ENCODE results near the gene NOL4L. TPM values are rescaled to one million over a fixed set of nuclear protein-coding genes. Genes with fewer than 3 reads are reported as not detected.

NOL4L gene
- total RNA-seq, 4 donors from 2014 or later = 45.6 to 105 (median 85.9) TPM

DNA sequence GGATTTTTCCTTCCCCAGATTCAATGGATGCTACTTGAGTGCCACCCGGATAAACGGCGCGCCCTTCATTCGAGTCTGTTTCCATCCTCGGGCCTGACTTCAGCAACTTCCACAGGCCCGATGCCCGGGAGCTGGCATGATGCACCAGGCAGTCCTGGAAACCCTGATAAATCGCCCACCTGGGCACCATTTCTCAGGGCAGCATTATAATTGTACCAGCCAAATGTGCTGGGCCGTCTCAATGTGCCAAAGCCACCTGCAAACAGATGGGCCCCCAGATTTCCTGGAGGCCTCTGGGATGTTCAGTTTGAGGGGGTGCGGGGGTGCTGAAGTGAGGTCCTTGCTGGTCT lies 65.8 kb downstream of the NOL4L start:
- TF ChIP-seq, protein P1, sequence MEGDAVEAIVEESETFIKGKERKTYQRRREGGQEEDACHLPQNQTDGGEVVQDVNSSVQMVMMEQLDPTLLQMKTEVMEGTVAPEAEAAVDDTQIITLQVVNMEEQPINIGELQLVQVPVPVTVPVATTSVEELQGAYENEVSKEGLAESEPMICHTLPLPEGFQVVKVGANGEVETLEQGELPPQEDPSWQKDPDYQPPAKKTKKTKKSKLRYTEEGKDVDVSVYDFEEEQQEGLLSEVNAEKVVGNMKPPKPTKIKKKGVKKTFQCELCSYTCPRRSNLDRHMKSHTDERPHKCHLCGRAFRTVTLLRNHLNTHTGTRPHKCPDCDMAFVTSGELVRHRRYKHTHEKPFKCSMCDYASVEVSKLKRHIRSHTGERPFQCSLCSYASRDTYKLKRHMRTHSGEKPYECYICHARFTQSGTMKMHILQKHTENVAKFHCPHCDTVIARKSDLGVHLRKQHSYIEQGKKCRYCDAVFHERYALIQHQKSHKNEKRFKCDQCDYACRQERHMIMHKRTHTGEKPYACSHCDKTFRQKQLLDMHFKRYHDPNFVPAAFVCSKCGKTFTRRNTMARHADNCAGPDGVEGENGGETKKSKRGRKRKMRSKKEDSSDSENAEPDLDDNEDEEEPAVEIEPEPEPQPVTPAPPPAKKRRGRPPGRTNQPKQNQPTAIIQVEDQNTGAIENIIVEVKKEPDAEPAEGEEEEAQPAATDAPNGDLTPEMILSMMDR (IDR thresholded peaks at IDR 0.05) = no peak
- TF ChIP-seq EP300 (IDR thresholded peaks at IDR 0.05; ENCODE audit: low read depth) = no peak
- Histone ChIP-seq H3K4me3 (no peak overlapping the region), H3K4me1 (peaks cover 0 to 7% (median 0%) of the 10 kb centered on the region in 4 donors), H3K27me3 (no peaks in the 10 kb centered on the region), H3K27ac (no peak overlapping the region), H3K36me3 (no peaks in the 10 kb centered on the region), H3K9me3 (no peaks in the 10 kb centered on the region)
- DNase-seq = no peak
- in situ Hi-C loops (cut with MboI; ENCODE audit: low pct_ligation_motif_present in 1 of 4, low pct_unique_long_range_greater_than_20kb in 1 of 4, low sequenced_read_pairs in 3 of 4) (loop anchor here in 1 of 4 donors (25.0 kb wide), 1 partner anchor 268 kb away; no protein-coding TSS in a partner anchor), intact Hi-C loops (cut with DNase I; ENCODE audit: low total_unique reads) (no loop called here)
- WGBS, 2 donors (ENCODE audit: low coverage in 1 of 2) = 87% methylated on average over 11 of the region's 11 CpGs; no CpG with 5 or more reads in 1 of the 2 donors

DNA sequence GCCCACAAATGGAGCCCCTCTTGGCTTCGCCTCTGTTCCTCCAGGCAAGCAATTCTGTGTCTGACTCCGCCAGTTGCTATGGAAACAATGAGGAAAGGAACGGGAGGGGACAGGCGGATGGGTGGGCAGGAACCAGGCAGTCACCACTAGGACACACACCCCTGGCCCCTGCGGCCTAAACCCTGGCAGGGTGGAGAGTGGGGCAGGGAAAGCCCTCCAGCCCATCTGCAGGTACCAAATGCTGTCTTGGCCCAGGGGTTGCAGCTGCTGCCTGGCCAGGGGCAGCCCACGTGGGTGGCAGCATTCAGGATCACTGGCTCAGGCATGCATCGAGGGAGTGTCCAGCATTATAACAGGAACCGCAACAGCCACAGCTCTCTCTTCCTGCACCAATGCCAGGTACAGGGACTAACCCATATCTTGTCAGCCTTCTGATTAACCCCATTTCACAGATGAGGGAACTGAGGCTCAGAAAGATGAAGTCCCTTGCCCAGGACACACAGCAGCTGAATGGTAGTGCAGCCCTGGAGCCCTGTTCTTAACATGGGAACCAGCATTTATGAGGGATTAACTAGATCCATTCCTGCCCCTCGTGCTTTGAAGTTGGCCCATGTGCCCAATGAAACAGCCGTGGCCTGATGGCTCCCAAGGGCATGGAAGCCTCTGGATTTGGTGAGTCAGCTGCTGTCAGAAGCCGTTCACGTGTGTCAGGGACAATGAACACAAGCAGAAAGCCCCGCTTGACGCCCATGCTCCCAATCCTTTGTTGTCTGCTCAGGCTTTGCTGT lies 66.3 kb downstream of the NOL4L start:
- in situ Hi-C loops (cut with MboI; ENCODE audit: low pct_ligation_motif_present in 1 of 4, low pct_unique_long_range_greater_than_20kb in 1 of 4, low sequenced_read_pairs in 3 of 4) = loop anchor here in 1 of 4 donors (25.0 kb wide), 1 partner anchor 269 kb away; no protein-coding TSS in a partner anchor
- H3K9me3 ChIP-seq = no peaks in the 10 kb centered on the region
- H3K4me3 ChIP-seq = no peak overlapping the region
- peaks cover 0 to 7% (median 0%) of the 10 kb centered on the region in 4 donors for H3K4me1 ChIP-seq
- 70% methylated on average over 14 of the region's 14 CpGs; no CpG with 5 or more reads in 1 of the 2 donors for WGBS, 2 donors (ENCODE audit: low coverage in 1 of 2)
- H3K27me3 ChIP-seq = no peaks in the 10 kb centered on the region
- no peaks in the 10 kb centered on the region for H3K36me3 ChIP-seq
- no peak for DNase-seq
- TF ChIP-seq EP300 (IDR thresholded peaks at IDR 0.05; ENCODE audit: low read depth) = no peak
- no peak for TF ChIP-seq POLR2AphosphoS5 (IDR thresholded peaks at IDR 0.05)
- TF ChIP-seq POLR2A (IDR thresholded peaks at IDR 0.05) = no peak
- TF ChIP-seq, protein P1 (IDR thresholded peaks at IDR 0.05) = no peak
- intact Hi-C loops (cut with DNase I; ENCODE audit: low total_unique reads) = no loop called here
- no peak overlapping the region for H3K27ac ChIP-seq

DNA sequence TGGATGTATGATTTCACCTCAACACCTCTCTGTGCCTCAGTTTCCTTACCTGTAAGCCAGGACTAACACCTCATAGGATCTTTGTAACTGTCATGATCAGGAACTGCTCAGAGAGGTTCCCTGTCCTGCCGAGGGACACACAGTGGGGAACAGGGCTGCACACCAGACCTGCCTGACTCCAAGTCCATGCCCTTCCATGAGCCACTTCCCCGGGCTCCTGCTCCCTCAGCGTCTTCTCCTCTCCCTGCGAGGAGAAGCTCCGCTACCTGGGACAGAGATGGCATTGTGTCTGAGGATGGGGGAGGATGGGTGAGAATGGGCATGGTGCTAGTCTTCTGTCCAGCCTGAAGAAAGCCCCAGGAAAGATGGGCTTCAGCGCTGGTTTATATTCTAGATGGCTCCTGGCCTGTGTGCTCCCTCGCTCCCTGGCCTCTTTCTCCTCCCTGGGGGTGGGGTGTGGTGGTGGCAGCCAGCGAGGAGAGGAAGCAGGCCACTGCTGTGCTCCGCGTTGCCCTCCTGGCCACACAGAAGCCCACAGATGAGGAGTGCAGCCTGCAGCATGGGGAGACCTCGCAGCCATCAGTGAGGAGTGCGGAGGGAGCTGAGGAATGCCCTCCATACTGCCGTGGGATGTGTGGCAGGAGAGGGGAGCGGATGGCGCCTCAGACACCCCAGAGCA lies 67.1 kb downstream of the NOL4L start:
- intact Hi-C loops (cut with DNase I; ENCODE audit: low total_unique reads) = no loop called here

DNA sequence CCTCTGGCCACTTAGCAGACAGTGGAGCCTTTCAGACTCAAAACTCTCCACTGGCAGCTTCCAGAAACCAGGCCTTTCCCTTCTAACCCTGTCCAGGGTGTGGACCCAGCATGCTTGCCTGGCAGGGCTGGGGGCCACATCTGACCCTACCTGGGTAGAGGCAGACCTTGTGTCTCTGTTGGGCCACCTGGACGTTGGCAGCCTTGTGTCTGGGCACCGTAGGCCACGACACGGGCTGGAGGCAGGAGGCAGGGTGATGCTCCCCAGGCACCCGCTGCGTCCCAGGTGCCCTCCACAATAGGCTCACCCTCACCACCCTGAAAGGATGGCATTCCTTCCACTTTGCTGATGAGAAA lies 67.6 kb downstream of the NOL4L start:
- intact Hi-C loops (cut with DNase I; ENCODE audit: low total_unique reads) = no loop called here
- peak overlapping the region in 1 of 4 donors; percentile 20 for H3K27ac ChIP-seq

More for the DNA sequence above, 67.1 kb downstream of the NOL4L start:
- in situ Hi-C loops (cut with MboI; ENCODE audit: low pct_ligation_motif_present in 1 of 4, low pct_unique_long_range_greater_than_20kb in 1 of 4, low sequenced_read_pairs in 3 of 4) = loop anchor here in 1 of 4 donors (25.0 kb wide), 1 partner anchor 269 kb away; no protein-coding TSS in a partner anchor
- Histone ChIP-seq H3K27me3 (no peaks in the 10 kb centered on the region), H3K9me3 (no peaks in the 10 kb centered on the region), H3K27ac (no peak overlapping the region), H3K4me1 (peaks cover 0 to 7% (median 0%) of the 10 kb centered on the region in 4 donors), H3K4me3 (no peak overlapping the region), H3K36me3 (no peaks in the 10 kb centered on the region)
- no peak for TF ChIP-seq EP300 (IDR thresholded peaks at IDR 0.05; ENCODE audit: low read depth)
- TF ChIP-seq POLR2A (IDR thresholded peaks at IDR 0.05) = no peak
- TF ChIP-seq POLR2AphosphoS5 (IDR thresholded peaks at IDR 0.05) = no peak
- TF ChIP-seq, protein P1 (IDR thresholded peaks at IDR 0.05) = no peak
- WGBS, 2 donors (ENCODE audit: low coverage in 1 of 2) = 79% methylated on average over 15 of the region's 15 CpGs; no CpG with 5 or more reads in 1 of the 2 donors
- no peak for DNase-seq

More for the DNA sequence above, 67.6 kb downstream of the NOL4L start:
- 71% methylated on average over 6 of the region's 6 CpGs; no CpG with 5 or more reads in 1 of the 2 donors for WGBS, 2 donors (ENCODE audit: low coverage in 1 of 2)
- no peaks in the 10 kb centered on the region for H3K9me3 ChIP-seq
- TF ChIP-seq, protein P1 (IDR thresholded peaks at IDR 0.05) = no peak
- TF ChIP-seq POLR2A (IDR thresholded peaks at IDR 0.05) = no peak
- TF ChIP-seq EP300 (IDR thresholded peaks at IDR 0.05; ENCODE audit: low read depth) = no peak
- no peak for TF ChIP-seq POLR2AphosphoS5 (IDR thresholded peaks at IDR 0.05)
- no peak overlapping the region for H3K4me3 ChIP-seq
- H3K4me1 ChIP-seq = peaks cover 0 to 7% (median 0%) of the 10 kb centered on the region in 4 donors
- in situ Hi-C loops (cut with MboI; ENCODE audit: low pct_ligation_motif_present in 1 of 4, low pct_unique_long_range_greater_than_20kb in 1 of 4, low sequenced_read_pairs in 3 of 4) = loop anchor here in 1 of 4 donors (25.0 kb wide), 1 partner anchor 270 kb away; no protein-coding TSS in a partner anchor
- no peaks in the 10 kb centered on the region for H3K36me3 ChIP-seq
- H3K27me3 ChIP-seq = no peaks in the 10 kb centered on the region
- no peak for DNase-seq
